Stimulated activated CD8-positive, alpha-beta memory T cell treated with anti-CD3 and anti-CD28 coated beads, Interleukin-7, amount 100 ng/mL, for 4 hours (primary cell): ENCODE measurements around the gene GNG2.

ENCODE experiments used
- DNase-seq, 2 donors: peaks; one replicate each; pipeline ENCODE4 v3.0.0-alpha.2; 2020; ENCODE audit warnings: low read depth in 2 of 2

The GNG2 gene

DNA sequence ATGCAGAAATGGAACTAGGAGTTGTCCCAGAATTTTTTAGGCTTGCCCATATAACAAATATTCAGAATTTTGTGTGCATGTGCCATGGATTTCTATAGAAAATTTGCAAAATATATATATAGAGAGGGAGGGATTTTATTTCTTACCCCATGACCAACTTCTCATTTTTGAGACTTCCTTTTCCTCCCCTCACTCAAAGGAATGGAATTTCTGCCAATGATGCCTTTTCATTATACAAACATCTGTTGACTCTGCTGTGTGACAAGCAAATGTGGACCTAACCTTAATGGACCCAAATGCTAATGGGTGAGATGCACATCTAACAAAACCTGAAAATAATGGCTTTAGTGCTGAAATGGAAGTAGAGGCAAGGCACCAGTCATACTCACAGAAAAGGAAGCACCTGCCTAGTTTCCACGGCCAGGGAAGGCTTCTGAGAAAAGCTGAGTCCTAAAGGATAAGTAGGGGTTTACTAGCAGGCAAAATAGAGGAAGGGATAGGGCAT, 3.6 kb upstream of the GNG2 start:
- DNase-seq = no peak

DNA sequence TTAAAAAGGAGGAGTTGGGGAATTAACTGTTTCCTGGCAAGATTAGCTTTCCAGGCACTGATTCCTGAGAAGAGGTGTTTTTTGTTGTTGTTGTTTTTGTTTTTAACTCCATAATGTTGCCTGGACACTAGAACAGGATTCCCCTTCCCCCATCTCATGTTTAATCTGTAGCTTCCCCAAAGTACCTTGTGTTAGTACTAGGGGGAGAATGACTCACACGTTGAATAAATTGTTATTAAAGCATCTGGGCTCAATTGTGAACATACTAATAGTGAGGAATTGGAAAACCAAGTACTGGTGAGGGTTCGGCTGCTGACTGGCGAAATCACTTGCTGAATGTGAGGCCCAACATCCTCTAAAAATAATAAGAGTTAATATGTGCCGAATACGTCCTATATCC, 1.3 kb upstream of the GNG2 start:
- no peak for DNase-seq

DNA sequence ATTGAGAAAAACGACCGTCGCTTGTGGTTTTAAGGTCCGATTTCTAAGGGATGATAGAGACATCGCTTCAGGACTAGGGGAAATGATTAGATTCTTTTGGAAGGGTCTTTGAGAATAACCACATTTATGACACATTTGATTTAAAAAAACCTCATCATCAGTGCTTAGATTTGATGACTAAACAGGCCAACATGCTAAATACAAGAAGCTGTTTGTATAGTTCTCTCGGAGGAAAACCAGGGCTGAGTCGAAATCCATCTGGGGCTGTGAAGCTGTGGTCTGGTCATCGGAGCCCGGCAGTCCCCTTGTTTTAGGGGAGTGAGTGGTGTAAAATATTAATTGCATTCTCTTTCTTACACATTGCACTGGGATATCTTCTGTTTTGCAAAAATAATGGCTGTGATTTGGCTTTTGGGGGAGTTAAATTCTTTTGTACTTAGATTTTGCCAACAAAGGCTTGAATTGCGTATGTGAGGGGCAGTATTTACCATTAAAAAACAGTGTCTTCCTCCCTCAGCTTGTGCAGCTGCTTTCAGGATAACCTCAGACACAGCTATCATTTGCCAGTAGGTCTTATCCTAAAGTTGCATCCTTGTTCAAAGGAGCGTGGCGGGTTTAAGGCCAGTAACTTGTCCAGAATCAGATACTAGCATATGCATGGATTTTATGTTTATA, 550 bp downstream of the GNG2 start:
- no peak for DNase-seq

DNA sequence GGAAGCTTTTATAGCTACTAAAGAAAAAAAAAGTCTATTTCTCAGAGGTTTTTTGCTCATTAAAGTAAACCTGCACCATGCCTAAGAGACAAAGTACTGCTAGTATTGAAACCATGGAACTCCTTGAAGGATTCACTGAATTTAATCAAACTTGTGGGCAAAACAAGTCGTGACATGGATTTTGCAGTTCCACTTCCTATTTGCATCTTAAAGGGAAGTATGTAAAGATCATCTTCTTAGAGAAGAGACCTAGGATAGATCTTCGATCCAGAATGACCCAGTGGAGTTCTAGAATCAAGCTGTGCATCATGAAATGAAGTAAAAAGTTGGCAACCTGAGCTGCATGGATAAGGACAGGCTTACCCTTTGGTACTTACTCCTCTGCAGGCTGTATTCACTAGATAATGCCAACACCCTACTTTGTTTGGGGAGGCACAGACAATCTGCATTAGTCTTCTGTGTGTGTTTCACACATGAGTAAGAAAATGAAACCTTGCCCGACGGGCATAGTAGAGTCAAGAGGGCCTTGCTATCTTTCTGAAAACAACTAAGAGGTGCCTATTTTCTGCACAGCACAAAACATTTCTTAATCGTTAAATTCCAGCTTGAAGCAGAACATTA, 1.9 kb downstream of the GNG2 start:
- no peak for DNase-seq

DNA sequence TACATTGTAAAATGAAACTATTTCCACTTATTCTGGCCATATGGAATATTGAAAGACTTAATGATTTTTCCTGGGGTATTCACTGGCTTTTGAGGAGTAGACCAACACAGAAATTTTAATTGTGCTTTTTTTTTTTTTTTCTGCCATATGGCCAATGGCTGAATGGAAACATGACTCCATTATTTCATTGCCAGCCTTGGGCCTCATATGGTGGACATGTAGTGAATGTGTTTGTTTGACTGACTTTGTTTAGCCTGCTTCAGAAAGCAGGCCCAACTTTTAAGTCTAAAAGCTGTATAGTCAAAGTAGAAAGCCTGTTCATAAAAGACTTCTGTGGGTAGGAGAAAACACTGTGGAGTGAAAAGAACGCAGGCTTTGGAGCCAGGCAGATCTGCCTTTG, 2.4 kb downstream of the GNG2 start:
- no peak for DNase-seq

DNA sequence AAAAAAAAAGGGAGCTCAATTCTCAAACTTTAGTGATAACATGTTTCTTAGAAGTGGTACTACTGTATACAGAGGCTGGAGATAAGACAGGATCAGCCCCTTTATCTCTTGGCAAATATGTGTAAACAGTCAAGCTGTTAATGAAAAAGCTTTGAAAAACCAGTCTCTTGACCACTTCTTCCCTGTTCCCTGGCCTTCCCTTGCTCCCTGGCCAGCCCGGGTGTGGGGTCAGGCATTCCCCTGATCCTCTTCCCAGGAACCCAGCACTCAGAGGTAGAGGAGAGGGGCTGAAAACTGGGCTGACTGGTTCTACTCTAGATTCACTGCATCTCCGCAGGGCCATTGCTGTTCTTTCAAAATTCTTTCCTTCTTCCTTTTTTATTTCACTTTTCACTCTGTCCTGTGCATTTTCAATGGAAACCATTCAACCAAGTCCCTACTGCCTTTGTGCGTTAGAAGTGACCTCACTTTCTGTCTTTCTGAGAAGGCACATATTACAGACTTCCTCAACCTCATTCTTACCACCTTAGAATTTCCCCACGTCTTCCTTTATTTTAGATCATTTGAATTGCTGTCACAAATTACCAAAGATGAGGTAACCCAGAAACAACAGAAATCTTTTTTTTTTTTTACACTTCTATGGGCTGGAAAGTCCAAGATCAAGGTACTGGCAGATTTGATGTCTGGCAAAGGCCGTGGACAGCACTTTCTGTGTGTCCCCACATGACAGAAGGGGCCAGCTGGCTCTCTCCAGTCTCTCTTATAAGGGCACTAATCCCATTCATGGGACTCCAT, 5.7 kb downstream of the GNG2 start:
- no peak for DNase-seq

DNA sequence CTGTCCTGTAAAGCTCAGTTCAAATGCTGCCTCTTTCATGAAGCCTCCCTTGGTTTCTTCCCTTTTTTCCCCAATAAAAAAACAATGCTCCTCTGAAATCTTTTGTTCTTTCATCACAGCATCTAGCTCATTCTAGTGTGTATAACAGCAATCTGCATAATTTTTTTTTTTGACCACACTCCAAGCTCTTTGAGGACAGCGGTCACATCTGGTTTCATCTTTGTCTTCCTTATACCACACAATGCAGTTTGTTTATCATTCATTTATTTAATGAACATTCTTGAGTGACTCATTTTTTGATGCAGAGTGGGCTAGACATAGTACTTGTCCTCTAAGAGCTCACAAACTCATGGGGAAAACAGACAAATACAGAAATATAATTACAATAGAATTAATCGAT, 7.3 kb downstream of the GNG2 start:
- no peak for DNase-seq

DNA sequence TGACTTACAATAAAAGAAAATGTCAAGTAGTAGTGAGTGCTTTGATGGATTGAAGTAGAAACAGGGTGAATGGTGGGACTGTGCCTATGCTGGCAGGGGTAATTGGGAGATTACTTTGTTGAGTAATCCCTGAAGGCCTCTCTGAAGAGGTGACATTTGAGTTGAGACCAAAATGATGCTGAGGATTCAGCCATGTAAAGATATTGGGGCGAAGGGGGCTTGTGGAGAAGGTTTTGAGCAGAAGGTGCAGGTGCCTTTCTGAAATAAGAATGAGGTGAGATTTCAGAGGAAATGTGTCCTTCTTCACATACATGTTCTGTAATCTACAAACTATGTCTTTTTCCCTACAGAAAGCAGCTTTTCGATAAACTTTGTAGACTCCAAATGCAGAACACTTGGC, 8.0 kb downstream of the GNG2 start:
- no peak for DNase-seq

DNA sequence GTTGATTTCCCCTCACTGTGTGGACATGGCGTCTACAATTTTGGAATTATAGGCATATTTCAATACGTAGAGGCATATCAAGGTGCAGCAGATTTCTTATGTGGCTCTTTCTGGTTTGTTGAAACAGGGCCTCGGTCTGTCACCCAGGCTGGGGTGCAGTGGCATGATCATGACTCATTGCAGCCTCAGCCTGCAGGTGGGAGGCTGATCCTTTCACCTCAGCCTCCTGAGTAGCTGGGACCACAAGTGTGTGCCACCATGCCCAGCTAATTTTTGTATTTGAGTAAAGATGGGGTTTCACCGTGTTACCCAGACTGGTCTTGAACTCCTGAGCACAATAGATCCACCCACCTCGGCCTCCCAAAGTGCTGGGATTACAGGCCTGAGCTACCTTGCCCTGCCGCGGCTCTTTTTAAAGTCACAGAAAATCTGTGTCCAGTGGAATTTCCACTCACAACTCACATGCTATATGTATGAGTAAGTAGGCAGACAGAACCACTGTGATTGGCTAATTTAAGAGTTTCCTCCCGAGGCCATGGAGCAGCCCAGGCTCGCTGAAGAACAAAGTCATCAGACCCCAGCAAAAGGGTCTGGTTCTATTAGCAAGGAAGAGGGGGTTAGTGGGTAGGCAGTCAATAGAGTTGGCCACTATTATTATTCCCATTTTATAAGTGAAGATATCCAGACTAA, 9.1 kb downstream of the GNG2 start:
- peak; percentile 43 to 66 for DNase-seq

DNA sequence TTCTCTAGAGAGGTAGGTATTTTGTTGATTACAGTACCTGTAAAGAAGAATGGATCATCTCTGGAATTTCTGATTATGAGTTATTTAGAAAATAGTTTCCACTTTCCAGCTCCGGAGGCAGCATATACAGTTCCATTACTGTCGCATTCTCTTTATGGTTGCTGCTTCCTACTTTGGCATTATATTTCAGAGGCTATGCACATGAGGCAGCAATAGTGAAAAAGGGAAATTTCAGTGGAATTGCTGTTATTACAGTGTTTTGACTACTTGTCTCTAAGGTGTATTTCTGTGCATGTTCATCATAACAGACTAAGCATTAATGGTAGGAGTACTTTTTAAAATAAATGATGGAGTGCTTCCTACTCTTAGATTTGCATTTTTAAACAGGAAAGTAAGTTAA, 10.2 kb downstream of the GNG2 start:
- DNase-seq = no peak

DNA sequence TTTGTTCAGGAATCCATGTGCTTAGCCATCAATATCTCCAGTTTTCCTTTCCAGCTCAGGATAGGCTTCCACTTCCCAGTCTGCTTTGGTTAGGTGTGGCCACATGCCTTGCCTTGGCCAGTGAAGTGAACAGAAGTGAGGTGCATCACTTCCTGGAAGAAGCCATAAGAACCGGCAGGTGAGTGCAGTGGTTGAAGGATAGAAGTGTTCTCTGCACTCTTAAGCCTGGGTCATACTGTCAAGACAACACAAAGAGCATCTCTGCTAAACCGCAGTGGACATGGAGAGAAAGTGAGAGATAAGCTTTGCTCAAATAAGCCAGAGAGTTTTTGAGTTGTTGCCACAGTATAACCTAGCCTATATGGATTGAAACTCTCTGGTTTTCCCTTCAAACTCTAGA, 11.4 kb downstream of the GNG2 start:
- no peak for DNase-seq

DNA sequence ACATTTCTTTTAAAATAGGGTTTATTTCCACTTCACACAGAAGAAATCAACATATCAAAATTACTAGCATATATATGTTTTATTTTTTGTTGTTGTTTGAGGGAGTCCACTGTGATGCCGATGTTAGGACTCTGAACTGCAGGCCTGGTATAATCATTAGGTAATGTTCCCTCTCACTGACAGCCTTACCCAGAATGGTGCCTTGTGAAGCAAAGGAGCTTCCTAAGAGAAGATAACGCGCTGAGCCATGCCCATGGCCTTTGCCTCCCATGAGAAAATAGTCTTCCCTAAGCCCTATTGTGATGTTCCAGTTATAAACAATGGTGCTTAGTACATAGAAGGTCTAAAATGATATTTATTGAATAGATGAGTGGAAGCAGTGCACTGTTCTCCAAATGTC, 12.0 kb downstream of the GNG2 start:
- no peak for DNase-seq

DNA sequence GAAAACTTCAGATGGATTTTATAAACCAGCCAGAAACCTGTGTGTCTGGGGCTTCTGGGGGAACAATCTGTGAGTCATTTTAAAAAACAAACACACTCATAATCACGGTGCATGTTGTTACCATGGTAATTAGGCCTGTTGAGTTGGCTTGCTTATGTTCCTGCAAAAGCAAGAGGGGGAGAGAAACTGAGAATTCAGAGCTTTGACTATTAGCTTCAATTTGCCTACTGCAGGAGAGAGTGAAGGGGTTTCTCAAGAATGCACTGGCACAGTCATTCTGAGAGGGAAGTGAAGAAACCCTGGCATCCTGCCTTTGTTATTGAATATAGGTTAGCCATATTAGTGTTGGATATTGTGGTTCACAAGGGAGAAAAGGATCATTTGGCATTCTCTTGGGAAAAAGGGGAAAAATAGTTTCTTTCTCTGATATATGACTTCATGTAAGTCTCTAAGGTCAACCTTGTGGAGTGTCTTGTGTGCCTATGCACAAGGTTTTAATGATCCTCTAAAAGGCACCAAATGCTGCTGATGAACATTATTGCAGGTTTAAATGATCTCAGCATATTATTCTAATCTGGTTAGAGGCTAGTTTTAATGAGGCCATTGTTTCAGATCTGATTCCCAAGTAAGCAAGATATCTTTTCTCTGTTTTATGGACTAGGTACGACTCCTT, 12.9 kb downstream of the GNG2 start:
- no peak for DNase-seq

DNA sequence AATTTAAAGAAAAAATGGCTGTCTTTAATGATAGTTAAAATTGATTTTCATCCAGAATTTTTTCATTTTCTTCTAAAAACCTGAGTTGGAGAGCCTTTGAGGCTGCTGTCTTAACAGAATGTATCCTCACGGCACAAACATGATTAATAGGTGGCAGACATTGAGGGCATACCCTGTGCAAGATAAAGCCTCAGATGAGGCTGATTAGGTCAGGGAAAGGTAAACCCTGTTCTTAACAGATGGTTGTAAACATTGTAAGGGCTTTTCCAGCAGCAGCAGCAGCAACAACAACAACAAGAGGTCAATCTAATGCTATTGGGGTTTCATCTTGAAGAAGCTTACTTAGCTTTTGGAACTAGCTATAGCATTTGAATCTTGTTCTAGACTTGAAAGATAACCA, 17.4 kb downstream of the GNG2 start:
- DNase-seq = no peak

DNA sequence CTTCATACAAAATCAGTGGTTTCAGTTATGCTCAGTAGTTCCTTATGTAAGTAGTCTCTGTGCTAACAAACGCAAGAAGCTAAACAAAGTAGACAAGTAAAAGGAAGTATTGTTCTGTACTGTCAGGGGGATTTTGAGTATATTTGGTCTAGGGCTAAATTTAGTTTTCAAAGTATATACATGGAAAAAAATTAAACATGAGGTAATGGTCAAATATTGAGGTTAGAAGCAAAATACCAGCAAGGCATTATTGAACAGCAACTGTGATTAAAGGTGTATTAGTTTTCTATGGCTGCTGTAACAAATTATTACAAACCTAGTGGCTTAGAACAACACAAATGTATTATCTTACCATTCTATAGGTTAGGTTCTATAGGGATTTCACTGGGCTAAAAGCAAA, 18.8 kb downstream of the GNG2 start:
- no peak for DNase-seq

DNA sequence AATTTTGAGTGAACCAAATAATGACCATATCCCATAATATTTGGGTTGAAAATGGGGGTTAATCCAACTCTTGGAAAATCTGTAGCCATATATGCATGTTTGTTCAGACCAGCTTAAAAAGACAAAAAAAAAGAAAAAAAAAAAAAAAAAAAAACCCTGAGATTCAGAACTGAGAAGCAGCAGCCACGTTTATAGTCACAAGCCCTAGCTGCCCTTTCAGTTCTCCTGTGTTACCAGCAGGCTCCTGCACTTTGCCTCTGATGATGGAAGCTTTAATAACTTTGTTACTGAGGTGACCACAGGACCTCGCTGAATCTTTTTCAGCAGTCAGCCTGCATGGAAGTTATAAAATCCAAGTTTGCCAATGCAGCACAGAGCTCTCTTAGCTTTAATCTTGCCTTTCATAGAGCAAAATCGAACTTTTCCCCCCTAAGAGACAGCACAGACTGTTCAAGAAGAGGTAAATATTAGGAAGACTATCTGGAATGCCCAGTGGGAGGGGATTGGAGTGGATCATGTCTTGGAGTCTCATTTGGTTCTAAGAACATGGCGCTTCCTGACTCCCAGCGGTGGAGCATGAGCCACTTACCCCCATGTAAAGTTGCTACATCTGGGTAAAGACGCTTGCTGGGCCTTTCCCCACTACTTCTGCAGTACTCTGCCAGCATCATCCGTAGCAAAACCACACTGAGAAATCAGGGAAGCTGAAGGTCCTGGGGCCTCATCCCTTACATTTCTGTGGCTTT, 20.6 kb downstream of the GNG2 start:
- no peak for DNase-seq

DNA sequence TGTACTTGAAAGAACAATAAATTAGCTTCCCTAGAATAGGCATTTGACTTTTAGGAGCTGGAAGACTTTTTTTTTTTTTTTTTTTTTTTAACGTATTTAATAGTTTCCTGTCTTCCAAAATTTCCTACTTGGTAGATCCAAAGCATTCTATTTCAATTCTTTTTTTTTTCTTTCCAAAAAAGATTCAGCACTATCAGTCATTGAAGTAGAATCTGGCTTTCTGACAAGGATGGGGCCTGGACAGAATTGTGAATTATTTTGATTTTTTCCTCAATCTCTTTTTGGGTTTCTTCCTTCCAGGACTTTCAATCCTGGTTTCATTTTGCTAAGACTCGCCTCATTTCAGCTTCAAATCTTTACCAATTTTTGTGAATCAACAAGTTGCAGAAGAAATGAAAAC, 21.2 kb downstream of the GNG2 start:
- no peak for DNase-seq

DNA sequence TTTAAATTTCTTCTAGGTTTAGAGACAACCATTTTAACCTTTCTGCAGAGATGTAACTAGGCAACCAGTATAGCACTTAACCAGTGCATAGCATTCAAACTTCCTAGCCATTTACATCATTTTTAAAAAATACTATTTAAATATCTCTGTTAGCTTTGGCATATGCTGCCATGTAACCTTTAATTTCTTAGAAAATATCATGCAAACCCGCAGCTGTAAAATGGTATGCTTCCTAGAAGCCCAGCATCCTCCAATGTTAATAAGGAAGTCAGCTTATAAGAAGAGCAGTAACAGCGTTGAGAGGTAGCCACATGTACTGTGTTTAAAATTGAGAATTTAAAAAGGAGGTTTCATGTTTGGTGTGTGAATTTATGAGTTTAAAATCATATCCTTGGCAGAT, 22.8 kb downstream of the GNG2 start:
- DNase-seq = no peak

DNA sequence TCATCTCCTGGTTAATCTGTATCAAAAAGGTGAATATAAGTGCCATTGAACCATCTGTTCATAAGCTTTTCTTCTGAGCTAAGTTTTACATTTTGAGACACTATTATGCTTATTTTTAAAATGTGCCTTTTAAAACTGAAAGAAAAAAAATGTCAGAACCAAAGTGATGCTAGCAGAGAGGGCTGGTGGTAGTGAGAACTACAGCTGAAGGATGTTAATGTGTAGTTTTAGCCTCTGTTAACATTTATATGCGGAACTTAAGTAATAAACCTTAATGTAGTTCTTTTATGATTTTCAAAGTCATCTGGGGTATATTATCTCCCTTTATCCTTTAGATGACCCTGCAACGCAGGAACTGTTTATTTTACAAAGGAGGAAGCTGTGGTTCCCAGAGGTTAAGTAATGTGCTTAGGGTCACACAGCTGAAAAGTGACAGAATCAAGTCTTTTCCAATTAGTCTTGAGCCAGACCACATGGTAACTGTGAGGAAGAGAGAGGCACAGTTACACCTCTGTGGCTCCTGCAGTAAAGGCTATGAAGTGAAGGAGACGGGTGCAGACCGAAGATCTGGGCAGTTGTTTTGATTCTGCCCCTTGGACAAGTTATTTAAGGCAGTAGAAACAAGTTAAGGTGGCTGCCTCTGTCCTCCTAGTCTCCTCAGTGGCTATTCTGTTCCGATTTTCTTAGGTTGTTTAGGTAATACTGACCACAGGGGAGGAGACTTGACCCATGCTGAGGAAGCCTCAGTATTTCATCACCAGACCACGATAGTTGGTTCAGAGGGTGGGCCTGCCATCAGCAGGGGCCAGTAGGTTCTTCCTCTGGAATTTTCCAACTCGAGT, 23.9 kb downstream of the GNG2 start:
- no peak for DNase-seq

DNA sequence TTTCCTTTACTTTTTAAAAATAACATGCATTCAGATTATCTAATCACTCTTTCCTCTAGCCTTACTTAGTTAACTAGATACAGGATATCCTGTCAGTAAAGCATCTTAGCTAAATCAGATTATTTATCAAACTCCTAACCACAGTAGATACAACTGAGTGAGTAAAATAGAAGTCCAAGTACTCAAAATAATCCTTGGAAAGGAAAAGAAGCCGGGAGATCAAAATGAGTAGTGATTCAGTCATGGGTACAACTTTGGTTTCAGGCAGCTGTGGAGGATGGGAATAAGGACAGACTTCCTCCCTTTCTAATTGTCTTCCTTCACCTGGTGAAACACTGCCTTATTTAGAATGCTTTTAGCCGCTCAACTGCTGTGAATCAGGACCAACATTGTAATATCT, 29.4 kb downstream of the GNG2 start:
- no peak for DNase-seq
